HEK293T (cell line): Measurements from ENCODE around the gene SMG6.

ENCODE experiments used
- ARNT ChIP-seq: fragments of 450-650 bp; IDR thresholded peaks from 2 replicates; pipeline ENCODE4 v1.6.1; 2017; ENCODE audit warnings: mild to moderate bottlenecking
- BHLHE40 ChIP-seq: fragments of 450-650 bp; IDR thresholded peaks from 2 replicates; pipeline ENCODE4 v1.6.1; 2016; ENCODE audit warnings: mild to moderate bottlenecking, moderate library complexity, borderline replicate concordance
- ELF4 ChIP-seq: fragments of 450-650 bp; IDR thresholded peaks from 2 replicates; pipeline ENCODE4 v1.6.1; 2017; ENCODE audit warnings: antibody characterized with exemption
- FOXA1 ChIP-seq: fragments of 450-650 bp; IDR thresholded peaks from 2 replicates; pipeline ENCODE4 v1.6.1; 2016; ENCODE audit warnings: mild to moderate bottlenecking
- FOXK2 ChIP-seq: fragments of 450-650 bp; IDR thresholded peaks from 2 replicates; pipeline ENCODE4 v1.6.1; 2016; ENCODE audit warnings: mild to moderate bottlenecking
- FOXM1 ChIP-seq: fragments of 450-650 bp; IDR thresholded peaks from 2 replicates; pipeline ENCODE4 v1.6.1; 2017; ENCODE audit warnings: mild to moderate bottlenecking, borderline replicate concordance
- HDGF ChIP-seq: fragments of 450-650 bp; IDR thresholded peaks from 2 replicates; pipeline ENCODE4 v1.6.1; 2017; ENCODE audit warnings: antibody characterized with exemption, borderline replicate concordance
- L3MBTL2 ChIP-seq: fragments of 450-650 bp; conservative IDR thresholded peaks from 2 replicates; pipeline ENCODE4 v1.6.1; 2016; ENCODE audit warnings: mild to moderate bottlenecking
- NFRKB ChIP-seq: fragments of 450-650 bp; IDR thresholded peaks from 2 replicates; pipeline ENCODE4 v1.6.1; 2016; ENCODE audit warnings: mild to moderate bottlenecking, moderate library complexity
- SP1 ChIP-seq: fragments of 450-650 bp; IDR thresholded peaks from 2 replicates; pipeline ENCODE4 v1.6.1; 2017
- SUZ12 ChIP-seq: fragments of 450-650 bp; IDR thresholded peaks from 2 replicates; pipeline ENCODE4 v1.6.1; 2016; ENCODE audit warnings: mild to moderate bottlenecking
- ZNF384 ChIP-seq: fragments of 450-650 bp; IDR thresholded peaks from 2 replicates; pipeline ENCODE4 v1.6.1; 2016

GRCh38 chr17:2063261-2064146, 240.1 kb downstream of the SMG6 start:
- TF ChIP-seq HDGF = no peak
- TF ChIP-seq SP1 = no peak
- TF ChIP-seq FOXM1 = no peak
- no peak for TF ChIP-seq NFRKB
- TF ChIP-seq ELF4 = no peak
- no peak for TF ChIP-seq BHLHE40
- TF ChIP-seq FOXK2 = no peak
- no peak for TF ChIP-seq SUZ12
- TF ChIP-seq ZNF384 = no peak
- no peak for TF ChIP-seq FOXA1
- TF ChIP-seq ARNT = no peak
- no peak for TF ChIP-seq L3MBTL2
